H9 (cell line): ENCODE data around the gene ASIC4. TPM values are rescaled to one million over a fixed set of nuclear protein-coding genes. Genes with fewer than 3 reads are reported as not detected.
A peak's percentile ranks its signal among the peaks of the same experiment; 100 is the strongest.

Experiments used
- DNase-seq: peaks from one replicate; pipeline ENCODE4 v3.0.0-alpha.2; 2017
- H2AFZ ChIP-seq: one replicate; pipeline ENCODE4 v1.6.1; 2013; ENCODE audit warnings: mild to moderate bottlenecking, low read length, control low read depth, moderate library complexity
- H2AK5ac ChIP-seq: 2 replicates; pipeline ENCODE4 v1.6.1; 2013; ENCODE audit warnings: low read length, control low read depth, mixed read lengths; ENCODE audit not compliant: insufficient read length
- H2BK120ac ChIP-seq: one replicate; pipeline ENCODE4 v1.6.1; 2013; ENCODE audit warnings: low read depth, mild to moderate bottlenecking, low read length, control low read depth, inconsistent platforms; ENCODE audit not compliant: poor library complexity, severe bottlenecking
- H2BK12ac ChIP-seq: 2 replicates; pipeline ENCODE4 v1.6.1; 2013; ENCODE audit warnings: low read length, control low read depth, mixed read lengths, low read depth; ENCODE audit not compliant: insufficient read length
- H2BK15ac ChIP-seq: 2 replicates; pipeline ENCODE4 v1.6.1; 2013; ENCODE audit warnings: low read depth, low read length, control low read depth
- H2BK20ac ChIP-seq: one replicate; pipeline ENCODE4 v1.6.1; 2013; ENCODE audit warnings: low read depth, mild to moderate bottlenecking, low read length, control low read depth, inconsistent platforms; ENCODE audit not compliant: poor library complexity, severe bottlenecking
- H2BK5ac ChIP-seq: 2 replicates; pipeline ENCODE4 v1.6.1; 2013; ENCODE audit warnings: low read length, control low read depth, mixed read lengths; ENCODE audit not compliant: insufficient read length
- H3K14ac ChIP-seq: 2 replicates; pipeline ENCODE4 v1.6.1; 2013; ENCODE audit warnings: low read length, control low read depth; ENCODE audit not compliant: insufficient read depth
- H3K18ac ChIP-seq: 2 replicates; pipeline ENCODE4 v1.6.1; 2013; ENCODE audit warnings: low read depth, mild to moderate bottlenecking, mixed read lengths, low read length, control low read depth; ENCODE audit not compliant: insufficient read length
- H3K23ac ChIP-seq: 2 replicates; pipeline ENCODE4 v1.6.1; 2013; ENCODE audit warnings: low read length, control low read depth, mixed read lengths, low read depth; ENCODE audit not compliant: insufficient read length
- H3K23me2 ChIP-seq: 2 replicates; pipeline ENCODE4 v1.6.1; 2013; ENCODE audit warnings: low read depth, mild to moderate bottlenecking, mixed read lengths, low read length, control low read depth; ENCODE audit not compliant: insufficient read length, poor library complexity, severe bottlenecking
- H3K27ac ChIP-seq: 2 replicates; pipeline ENCODE4 v1.5.1; 2013; ENCODE audit warnings: low read length, control low read depth, mixed read lengths, low read depth; ENCODE audit not compliant: insufficient read length
- H3K27me3 ChIP-seq: 2 replicates; pipeline ENCODE4 v1.6.1; 2013; ENCODE audit warnings: low read length, control low read depth, inconsistent platforms; ENCODE audit not compliant: insufficient read depth
- H3K4ac ChIP-seq: 2 replicates; pipeline ENCODE4 v1.6.1; 2013; ENCODE audit warnings: low read depth, mild to moderate bottlenecking, control low read depth, inconsistent platforms, low read length, moderate library complexity
- H3K4me1 ChIP-seq: 2 replicates; pipeline ENCODE4 v1.6.1; 2013; ENCODE audit warnings: low read length, control low read depth, inconsistent platforms; ENCODE audit not compliant: insufficient read depth
- H3K4me2 ChIP-seq: 2 replicates; pipeline ENCODE4 v1.6.1; 2013; ENCODE audit warnings: low read length, control low read depth, mixed read lengths; ENCODE audit not compliant: insufficient read length, insufficient read depth
- H3K56ac ChIP-seq: 2 replicates; pipeline ENCODE4 v1.6.1; 2013; ENCODE audit warnings: low read depth, mild to moderate bottlenecking, mixed read lengths, low read length, control low read depth; ENCODE audit not compliant: insufficient read length
- H3K79me1 ChIP-seq: 2 replicates; pipeline ENCODE4 v1.6.1; 2013; ENCODE audit warnings: low read depth, mild to moderate bottlenecking, moderate library complexity, low read length, control low read depth, inconsistent platforms; ENCODE audit not compliant: insufficient read depth, poor library complexity, severe bottlenecking
- H3K79me2 ChIP-seq: 2 replicates; pipeline ENCODE4 v1.6.1; 2013; ENCODE audit warnings: low read length, control low read depth, inconsistent platforms; ENCODE audit not compliant: insufficient read depth
- H3K9ac ChIP-seq: 2 replicates; pipeline ENCODE4 v1.6.1; 2013; ENCODE audit warnings: low read length, control low read depth, mixed read lengths; ENCODE audit not compliant: insufficient read length; ENCODE audit errors: extremely low read depth
- H3K9me3 ChIP-seq: one replicate; pipeline ENCODE4 v1.6.1; 2013; ENCODE audit warnings: low read depth, low read length, inconsistent platforms; ENCODE audit not compliant: control insufficient read depth
- H3T11ph ChIP-seq: one replicate; pipeline ENCODE4 v1.6.1; 2013; ENCODE audit warnings: mild to moderate bottlenecking, low read length, control low read depth, inconsistent platforms
- H4K20me1 ChIP-seq: one replicate; pipeline ENCODE4 v1.6.1; 2013; ENCODE audit not compliant: control insufficient read depth, insufficient read length, insufficient read depth
- H4K5ac ChIP-seq: 2 replicates; pipeline ENCODE4 v1.6.1; 2013; ENCODE audit warnings: low read depth, mild to moderate bottlenecking, mixed read lengths, low read length, control low read depth; ENCODE audit not compliant: insufficient read length
- H4K8ac ChIP-seq: replicated peaks from 2 replicates; pipeline ENCODE4 v1.6.1; 2013; ENCODE audit warnings: low read length, control low read depth, mixed read lengths, low read depth; ENCODE audit not compliant: insufficient read length
- H4K91ac ChIP-seq: 2 replicates; pipeline ENCODE4 v1.6.1; 2013; ENCODE audit warnings: low read depth, mild to moderate bottlenecking, moderate library complexity, mixed read lengths, low read length, control low read depth; ENCODE audit not compliant: insufficient read length
- H3K27ac Mint-ChIP-seq, 3 experiments: 2 replicates in 2 of 3; 3 replicates in 1 of 3; pipeline ENCODE4 v1.8.0; 2020 to 2021; ENCODE audit warnings: mixed read lengths in 3 of 3, mild to moderate bottlenecking in 1 of 3, moderate library complexity in 1 of 3
- H3K27me3 Mint-ChIP-seq: 2 replicates; pipeline ENCODE4 v1.8.0; 2021; ENCODE audit warnings: low read depth, mild to moderate bottlenecking, moderate library complexity, mixed read lengths
- H3K36me3 Mint-ChIP-seq, 3 experiments: 2 replicates in 2 of 3; 3 replicates in 1 of 3; pipeline ENCODE4 v1.8.0; 2020 to 2021; ENCODE audit warnings: low read depth in 3 of 3, mixed read lengths in 3 of 3; ENCODE audit not compliant: insufficient read depth in 1 of 3
- H3K4me1 Mint-ChIP-seq, 2 experiments: 2 replicates each; pipeline ENCODE4 v1.8.0; 2020; ENCODE audit warnings: mixed read lengths in 2 of 2
- H3K4me3 Mint-ChIP-seq, 2 experiments: 2 replicates in 1 of 2; 3 replicates in 1 of 2; pipeline ENCODE4 v1.8.0; 2020 to 2021; ENCODE audit warnings: mild to moderate bottlenecking in 2 of 2, mixed read lengths in 2 of 2, moderate library complexity in 1 of 2
- H3K9me3 Mint-ChIP-seq, 2 experiments: 2 replicates in 1 of 2; 3 replicates in 1 of 2; pipeline ENCODE4 v1.8.0; 2020; ENCODE audit warnings: mild to moderate bottlenecking in 2 of 2, mixed read lengths in 2 of 2, moderate library complexity in 1 of 2
- CTCF ChIP-seq: fragments of 200-600 bp; sonication (generic); conservative IDR thresholded peaks from 3 replicates; pipeline ENCODE4 v1.8.0; 2021; ENCODE audit warnings: antibody characterized with exemption, mild to moderate bottlenecking
- WGBS: extraction: QIAGEN DNeasy Blood & Tissue Kit; methylation state at CpG from one replicate; pipeline ENCODE4 v1.1.7; 2013; ENCODE audit warnings: missing lambda C conversion rate, low lambda C conversion rate, mixed read lengths; ENCODE audit not compliant: insufficient read length; ENCODE audit errors: extremely low coverage; 5-methylcytosine and 5-hydroxymethylcytosine counted together
- total RNA-seq: library from RNA; stranded (reverse); gene quantifications from 2 replicates; pipeline ENCODE4 v1.2.1, GENCODE V29; 2021

ASIC4 gene
- total RNA-seq, 1 experiment from 2014 or later = 0.37 TPM

DNA sequence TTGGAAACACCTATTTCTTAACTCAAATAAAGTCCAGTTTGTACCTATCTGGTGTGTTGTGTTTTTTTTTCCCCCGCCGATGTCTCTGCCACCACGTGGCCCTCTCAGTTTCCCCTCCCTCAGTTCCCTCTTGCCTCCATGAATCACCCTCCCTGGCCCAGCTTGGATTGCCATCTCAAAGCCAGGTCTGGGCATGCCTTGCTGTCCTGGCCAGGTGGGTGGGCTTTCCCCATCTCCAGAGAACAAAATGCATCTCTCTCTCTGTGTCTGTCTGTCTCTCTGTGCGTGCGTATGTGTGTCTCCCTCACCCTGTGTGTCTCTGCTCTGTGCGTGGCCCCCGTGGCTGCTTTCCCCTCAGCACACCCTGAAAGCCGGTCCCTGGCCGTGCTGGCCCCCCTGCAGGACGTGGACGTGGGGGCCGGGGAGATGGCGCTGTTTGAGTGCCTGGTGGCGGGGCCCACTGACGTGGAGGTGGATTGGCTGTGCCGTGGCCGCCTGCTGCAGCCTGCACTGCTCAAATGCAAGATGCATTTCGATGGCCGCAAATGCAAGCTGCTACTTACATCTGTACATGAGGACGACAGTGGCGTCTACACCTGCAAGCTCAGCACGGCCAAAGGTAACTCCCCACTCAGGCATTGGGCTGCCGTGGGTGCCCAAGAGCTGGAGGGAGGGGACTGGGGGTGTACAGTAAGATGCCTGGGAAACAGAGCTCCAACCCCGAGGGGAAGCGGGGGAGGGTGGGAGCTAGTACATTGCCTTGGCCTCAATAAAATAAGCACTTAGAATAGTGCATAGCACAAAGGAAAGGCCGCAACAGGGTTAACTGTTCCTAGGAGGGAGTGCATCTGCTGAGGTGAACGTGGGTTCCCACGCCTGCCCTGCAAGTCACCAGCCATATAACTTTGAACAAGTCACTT lies 47.2 kb upstream of the ASIC4 start:
- H3K56ac ChIP-seq = no peak overlapping the region
- H3K9me3 Mint-ChIP-seq = no peaks in the 10 kb centered on the region; a peak in 1 of 5 replicates
- no peaks in the 10 kb centered on the region for H3K4me1 ChIP-seq
- no peak overlapping the region for H2BK5ac ChIP-seq
- H3K14ac ChIP-seq = no peak overlapping the region
- H3K23ac ChIP-seq = no peak overlapping the region
- no peak overlapping the region for H3K18ac ChIP-seq
- no peak overlapping the region for H2BK20ac ChIP-seq
- no peaks in the 10 kb centered on the region for H3K79me1 ChIP-seq
- no CpG with 5 or more reads among the region's 28 CpGs for WGBS
- no peaks in the 10 kb centered on the region for H4K20me1 ChIP-seq
- peaks cover 5% of the 10 kb centered on the region; the same call in 1 of the 2 replicates for H3K27me3 Mint-ChIP-seq
- no peak overlapping the region for H3K4ac ChIP-seq
- peaks cover 2 to 18% (median 9%) of the 10 kb centered on the region in 3 experiments for H3K36me3 Mint-ChIP-seq
- TF ChIP-seq CTCF = no peak
- H2AFZ ChIP-seq = no peak overlapping the region
- no peak overlapping the region for H3K4me2 ChIP-seq
- H4K8ac ChIP-seq = no peak overlapping the region
- no peaks in the 10 kb centered on the region for H3K27me3 ChIP-seq
- H4K5ac ChIP-seq = no peak overlapping the region
- no peak overlapping the region for H3K27ac ChIP-seq
- no peaks in the 10 kb centered on the region for H3K79me2 ChIP-seq
- no peaks in the 10 kb centered on the region for H3K23me2 ChIP-seq
- no peak overlapping the region for H3K9ac ChIP-seq
- no peak for DNase-seq
- no peak overlapping the region for H2BK15ac ChIP-seq
- no peaks in the 10 kb centered on the region for H3K9me3 ChIP-seq
- H3K4me1 Mint-ChIP-seq = peaks cover 0 to under 1% of the 10 kb centered on the region in 2 experiments; a peak in 1 of 4 replicates
- H3K4me3 Mint-ChIP-seq = no peak overlapping the region
- H2BK12ac ChIP-seq = no peak overlapping the region
- no peak overlapping the region for H2BK120ac ChIP-seq
- peak overlapping the region in 1 of 3 experiments; percentile 79; a peak in 2 of 7 replicates for H3K27ac Mint-ChIP-seq
- no peak overlapping the region for H2AK5ac ChIP-seq
- no peak overlapping the region for H3T11ph ChIP-seq
- no peak overlapping the region for H4K91ac ChIP-seq
